ENCODE results near the gene GPRC5B.

GRCh38 chr16:19837331-19837980 is 47.2 kb downstream of the GPRC5B start:
- no peak for TF ChIP-seq CTCF (conservative IDR thresholded peaks at IDR 0.05)
- no peak for TF ChIP-seq EZH2 (IDR thresholded peaks at IDR 0.05; ENCODE audit: low read depth)

Data from PC-9 (cell line).